ENCODE data around the gene KRT34.

Gene KRT34

GRCh38 chr17:41329279-41329948 lies 52.7 kb downstream of the KRT34 start:
- ATAC-seq, result no peak

GRCh38 chr17:41328207-41328606 lies 53.9 kb downstream of the KRT34 start:
- ATAC-seq, result no peak

Data from activated CD4-positive, CD25-positive, alpha-beta regulatory T cell treated with anti-CD3 and anti-CD28 coated beads, Interleukin-2, amount 50 U/mL, for 24 hours (primary cell).